Activated naive CD8-positive, alpha-beta T cell treated with anti-CD3 and anti-CD28 coated beads, Interleukin-2, amount 50 U/mL, for 24 hours (primary cell): ENCODE measurements around the gene CTSC.
"Not testable (repeated sequence)": the region's sequence is repeated elsewhere in the genome, so short reads cannot be mapped to it uniquely, and the experiment has no call there.

Experiments
- ATAC-seq: fragments of 150-1000 bp; cut with Tn5 transposase; one replicate; pipeline ENCODE4 v1.10.0; 2021
- DNase-seq: peaks from one replicate; pipeline ENCODE4 v3.0.0; 2021
- H3K27ac Mint-ChIP-seq: one replicate; pipeline ENCODE4 v1.8.0; 2021; ENCODE audit warnings: mild to moderate bottlenecking, mixed read lengths
- H3K27me3 Mint-ChIP-seq: one replicate; pipeline ENCODE4 v1.8.0; 2021; ENCODE audit warnings: mixed read lengths
- H3K36me3 Mint-ChIP-seq: one replicate; pipeline ENCODE4 v1.8.0; 2021; ENCODE audit warnings: low read depth, mixed read lengths
- H3K4me1 Mint-ChIP-seq: one replicate; pipeline ENCODE4 v1.8.0; 2021; ENCODE audit warnings: mixed read lengths
- H3K4me3 Mint-ChIP-seq: one replicate; pipeline ENCODE4 v1.8.0; 2021; ENCODE audit warnings: mild to moderate bottlenecking, moderate library complexity, mixed read lengths
- H3K9me3 Mint-ChIP-seq: one replicate; pipeline ENCODE4 v1.8.0; 2021; ENCODE audit warnings: mixed read lengths

CTSC gene

DNA sequence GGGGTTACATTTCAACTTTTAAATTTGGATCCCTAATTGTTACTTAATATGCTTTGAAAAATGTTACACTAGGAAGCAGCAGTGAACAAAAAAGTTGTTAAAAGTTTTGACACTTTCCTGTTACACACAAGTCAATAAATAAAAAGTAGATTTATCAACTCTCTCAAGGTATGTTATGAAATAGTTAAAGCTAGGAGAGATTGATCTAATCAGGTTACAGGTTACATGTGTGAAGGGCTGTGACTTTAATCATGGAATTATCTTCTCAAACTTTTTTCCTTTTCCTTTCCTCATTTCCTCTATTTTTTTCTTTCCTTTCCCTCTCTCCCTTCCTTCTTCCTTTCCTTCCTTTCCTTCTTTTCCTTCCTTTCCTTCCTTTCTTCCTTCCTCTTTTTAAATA, 85.3 kb downstream of the CTSC start:
- Mint-ChIP-seq H3K27ac (no peak overlapping the region), H3K9me3 (peaks cover 17% of the 10 kb centered on the region), H3K4me1 (no peaks in the 10 kb centered on the region), H3K36me3 (no peaks in the 10 kb centered on the region), H3K4me3 (no peak overlapping the region), H3K27me3 (no peaks in the 10 kb centered on the region)
- no peak for ATAC-seq
- DNase-seq, result no peak

- no peaks in the 10 kb centered on the region for H3K4me1 Mint-ChIP-seq
- no peaks in the 10 kb centered on the region for H3K27me3 Mint-ChIP-seq
- ATAC-seq (no peak), DNase-seq (no peak)
- peaks cover 10% of the 10 kb centered on the region for H3K9me3 Mint-ChIP-seq
- H3K36me3 Mint-ChIP-seq, result peaks cover under 1% of the 10 kb centered on the region
- no peak overlapping the region for H3K27ac Mint-ChIP-seq
- no peak overlapping the region for H3K4me3 Mint-ChIP-seq
Measured at GRCh38 chr11:88250566-88251242, 86.8 kb downstream of the CTSC start.

- DNase-seq (no peak), ATAC-seq (no peak)
- no peak overlapping the region for H3K4me3 Mint-ChIP-seq
Measured at GRCh38 chr11:88249706-88250105, 87.8 kb downstream of the CTSC start.

DNA sequence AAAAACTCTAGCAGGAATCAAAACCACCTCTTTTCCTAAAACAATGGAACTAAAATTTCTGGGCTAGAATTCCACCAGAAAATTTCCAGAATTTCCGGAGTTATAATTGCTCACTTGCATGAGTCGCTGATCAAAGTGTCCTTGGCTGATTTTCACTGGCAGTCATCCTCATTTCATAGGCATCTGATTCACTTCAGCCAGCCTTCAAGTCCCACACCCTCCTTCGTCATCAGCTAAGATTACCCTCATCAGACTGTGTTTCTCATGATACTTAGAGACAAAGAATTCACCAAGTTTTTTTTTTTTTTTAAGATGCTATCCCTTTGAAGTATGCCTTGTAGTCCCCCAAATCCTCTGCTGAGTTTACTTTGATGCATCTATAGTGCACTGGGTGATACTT, 90.8 kb downstream of the CTSC start:
- no peak for DNase-seq
- Mint-ChIP-seq H3K4me3 (no peak overlapping the region), H3K27me3 (no peaks in the 10 kb centered on the region), H3K27ac (no peak overlapping the region), H3K4me1 (no peaks in the 10 kb centered on the region), H3K36me3 (peaks cover 12% of the 10 kb centered on the region), H3K9me3 (peaks cover 15% of the 10 kb centered on the region)
- no peak for ATAC-seq

More at GRCh38 chr11:88249706-88250105, 87.8 kb downstream of the CTSC start:
- H3K36me3 Mint-ChIP-seq, result peaks cover 4% of the 10 kb centered on the region
- H3K9me3 Mint-ChIP-seq, result peaks cover 4% of the 10 kb centered on the region
- no peaks in the 10 kb centered on the region for H3K27me3 Mint-ChIP-seq
- H3K4me1 Mint-ChIP-seq, result no peaks in the 10 kb centered on the region
- H3K27ac Mint-ChIP-seq, result no peak overlapping the region

- not testable (repeated sequence) for ATAC-seq, DNase-seq, H3K27ac Mint-ChIP-seq, H3K4me1 Mint-ChIP-seq, H3K27me3 Mint-ChIP-seq, H3K4me3 Mint-ChIP-seq
- Mint-ChIP-seq H3K36me3 (peaks cover 14% of the 10 kb centered on the region), H3K9me3 (peaks cover 17% of the 10 kb centered on the region)
Measured at GRCh38 chr11:88245576-88245975, 92.0 kb downstream of the CTSC start.
